Fibroblast of mammary gland (primary cell): ENCODE results near the gene GMDS.

ENCODE experiments used
- DNase-seq: peaks from one replicate; pipeline ENCODE4 v3.0.0-alpha.2; 2010; ENCODE audit warnings: low read depth
- H3K4me3 ChIP-seq: 2 replicates; pipeline ENCODE4 v1.5.1; 2011; ENCODE audit warnings: low read depth, mild to moderate bottlenecking, low read length, moderate library complexity; ENCODE audit not compliant: control insufficient read depth
- TF ChIP-seq, protein P1 (sequence below): conservative IDR thresholded peaks from 2 replicates; pipeline ENCODE4 v1.5.1; 2011; ENCODE audit warnings: low read depth, low read length, inconsistent platforms; ENCODE audit not compliant: control insufficient read depth, insufficient read depth

Gene GMDS

DNA sequence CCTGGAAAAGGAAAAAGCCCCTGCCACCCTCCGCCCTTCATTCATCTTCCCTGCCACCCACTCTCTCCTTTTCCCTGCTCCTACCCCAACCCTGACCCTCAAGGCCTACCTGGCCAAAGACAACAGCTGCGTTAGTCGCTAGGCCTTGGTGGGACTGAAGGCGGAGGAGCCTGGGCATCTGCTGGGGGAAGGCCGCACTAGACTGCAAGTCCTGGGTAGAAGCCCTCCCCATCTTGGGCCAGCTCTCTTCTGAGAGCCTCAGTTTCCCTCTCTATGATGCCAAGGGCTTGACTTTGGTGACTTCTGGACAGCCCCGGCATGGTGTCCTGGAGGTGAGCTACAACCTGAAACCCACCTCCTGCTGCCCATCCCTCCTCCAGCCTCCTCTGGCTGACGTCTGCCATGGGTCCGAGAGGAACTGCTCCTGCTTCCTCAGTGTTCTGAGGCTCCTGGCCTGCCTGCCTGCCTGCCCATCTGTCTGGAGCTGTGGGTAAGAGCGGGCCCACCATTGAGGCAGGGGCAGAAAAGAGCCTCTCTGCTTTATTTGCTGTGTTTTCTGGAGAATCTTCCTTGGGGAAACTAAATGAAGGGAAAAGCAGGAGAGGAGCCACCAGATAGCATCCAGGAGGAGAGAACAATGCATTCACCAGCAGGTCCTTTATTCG lies 643.2 kb downstream of the GMDS start:
- TF ChIP-seq, protein P1, sequence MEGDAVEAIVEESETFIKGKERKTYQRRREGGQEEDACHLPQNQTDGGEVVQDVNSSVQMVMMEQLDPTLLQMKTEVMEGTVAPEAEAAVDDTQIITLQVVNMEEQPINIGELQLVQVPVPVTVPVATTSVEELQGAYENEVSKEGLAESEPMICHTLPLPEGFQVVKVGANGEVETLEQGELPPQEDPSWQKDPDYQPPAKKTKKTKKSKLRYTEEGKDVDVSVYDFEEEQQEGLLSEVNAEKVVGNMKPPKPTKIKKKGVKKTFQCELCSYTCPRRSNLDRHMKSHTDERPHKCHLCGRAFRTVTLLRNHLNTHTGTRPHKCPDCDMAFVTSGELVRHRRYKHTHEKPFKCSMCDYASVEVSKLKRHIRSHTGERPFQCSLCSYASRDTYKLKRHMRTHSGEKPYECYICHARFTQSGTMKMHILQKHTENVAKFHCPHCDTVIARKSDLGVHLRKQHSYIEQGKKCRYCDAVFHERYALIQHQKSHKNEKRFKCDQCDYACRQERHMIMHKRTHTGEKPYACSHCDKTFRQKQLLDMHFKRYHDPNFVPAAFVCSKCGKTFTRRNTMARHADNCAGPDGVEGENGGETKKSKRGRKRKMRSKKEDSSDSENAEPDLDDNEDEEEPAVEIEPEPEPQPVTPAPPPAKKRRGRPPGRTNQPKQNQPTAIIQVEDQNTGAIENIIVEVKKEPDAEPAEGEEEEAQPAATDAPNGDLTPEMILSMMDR: no peak
- no peak for DNase-seq
- no peak overlapping the region for H3K4me3 ChIP-seq

DNA sequence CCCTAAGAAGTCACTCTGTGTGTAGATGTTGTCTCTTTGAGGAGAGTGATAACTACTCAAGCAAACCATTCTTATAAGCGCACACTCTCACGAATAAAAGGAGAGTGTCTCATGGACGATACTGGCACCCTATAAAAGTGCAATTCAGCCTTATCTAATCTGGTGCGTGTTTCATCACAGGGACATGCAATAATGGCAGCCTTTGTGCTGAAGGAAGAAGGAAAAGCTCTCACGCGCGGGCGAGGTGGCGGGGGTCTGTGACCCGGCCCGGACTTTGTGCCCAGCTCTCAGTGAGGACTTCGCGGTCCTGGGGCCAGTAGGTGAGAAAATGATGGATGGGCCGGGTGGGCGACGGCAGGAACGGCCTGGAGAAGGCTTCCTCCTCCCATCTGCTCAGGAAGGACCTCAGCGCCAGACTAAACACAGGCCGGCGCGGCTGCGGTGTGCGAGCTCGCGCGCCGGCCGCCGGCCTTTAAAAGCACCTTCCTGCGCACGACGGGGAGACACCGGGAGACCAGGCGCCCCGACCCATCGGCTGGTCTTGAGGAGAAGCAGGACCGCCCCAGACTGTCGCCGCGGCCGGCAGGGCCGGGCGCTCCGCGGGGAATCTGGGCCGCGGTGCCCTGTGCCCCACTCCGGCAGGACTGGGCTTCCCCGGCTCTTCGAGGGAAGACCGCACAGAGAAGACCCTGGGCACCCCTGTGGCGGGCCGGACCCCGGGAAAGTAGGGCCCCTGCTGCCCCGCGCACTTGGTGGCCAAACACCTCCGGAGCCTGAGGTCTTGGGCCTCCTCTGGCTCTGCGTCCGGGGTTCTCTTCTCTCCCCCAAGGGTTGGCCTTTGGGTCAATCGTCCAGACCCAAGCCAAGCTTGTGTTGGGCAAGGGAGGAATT lies 644.0 kb downstream of the GMDS start:
- TF ChIP-seq, protein P1: no peak
- no peak for DNase-seq
- no peak overlapping the region for H3K4me3 ChIP-seq

DNA sequence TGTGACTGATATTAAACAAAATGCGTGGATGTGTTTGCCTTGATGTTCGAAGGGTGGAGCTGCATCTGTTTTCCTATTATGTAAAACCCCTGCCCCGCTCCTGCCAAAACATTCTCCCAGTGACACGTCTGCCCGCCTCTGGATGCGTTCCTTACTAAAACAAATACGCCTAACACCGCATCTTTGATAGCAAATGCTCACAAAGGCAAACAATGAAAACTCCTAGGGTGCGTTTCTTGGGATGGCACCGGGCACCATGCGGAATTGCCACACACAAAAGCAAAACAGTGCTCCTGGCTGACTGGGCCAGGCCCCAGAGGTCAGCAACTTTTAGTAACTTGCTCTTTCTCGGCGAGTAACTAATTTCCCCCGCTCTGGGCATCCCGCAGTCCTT lies 644.6 kb downstream of the GMDS start:
- H3K4me3 ChIP-seq: no peak overlapping the region
- no peak for DNase-seq
- TF ChIP-seq, protein P1: no peak

DNA sequence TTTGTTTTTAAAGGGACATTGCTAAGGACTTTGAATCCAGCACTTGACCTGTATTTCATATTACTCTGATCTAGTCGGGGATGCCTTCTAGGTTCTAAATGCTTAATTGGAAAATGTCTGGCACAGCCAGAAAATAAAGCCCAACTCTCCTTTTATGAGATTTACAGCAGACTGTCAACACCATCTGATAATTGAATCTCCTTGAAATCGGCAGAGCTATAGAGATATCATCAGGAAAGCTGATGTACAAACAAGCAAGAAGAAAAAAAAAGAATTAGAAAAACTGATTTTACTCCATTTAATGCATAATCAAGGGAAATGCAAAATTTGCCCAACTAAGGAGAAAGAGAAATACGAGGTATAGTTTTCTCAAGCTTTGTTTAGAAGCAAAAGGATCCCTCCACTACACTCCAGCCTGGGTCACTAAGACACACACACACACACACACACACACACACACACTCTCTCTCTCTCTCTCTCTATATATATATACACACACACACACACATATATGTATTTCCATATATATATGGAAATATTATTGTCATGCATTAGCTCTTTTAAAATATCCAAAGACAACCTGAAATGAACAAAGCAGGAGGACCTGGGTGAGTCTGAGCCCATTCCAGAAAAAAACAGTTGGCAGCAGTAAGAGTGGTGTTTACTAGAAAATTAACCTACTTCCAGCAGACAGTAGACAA lies 645.2 kb downstream of the GMDS start:
- TF ChIP-seq, protein P1: no peak
- no peak overlapping the region for H3K4me3 ChIP-seq
- DNase-seq: no peak

DNA sequence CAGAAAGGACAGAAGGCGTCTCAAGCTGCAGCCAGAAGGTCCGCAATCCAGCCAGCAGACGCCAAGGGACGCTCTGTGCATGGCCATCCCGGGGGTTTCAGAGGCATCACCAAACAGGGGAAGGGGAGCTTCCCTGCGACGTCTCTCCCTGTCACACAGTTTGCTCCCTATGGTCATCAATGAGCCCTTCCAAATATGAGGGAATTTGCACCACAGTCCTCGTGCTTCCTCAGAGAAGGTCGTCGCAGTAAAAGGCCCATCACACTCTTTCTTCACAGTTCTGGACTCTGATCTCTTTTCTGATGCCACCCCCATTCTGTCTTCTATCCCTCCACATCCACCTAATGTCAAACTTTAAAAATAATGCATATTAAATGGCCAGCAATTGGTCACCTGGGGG lies 645.9 kb downstream of the GMDS start:
- TF ChIP-seq, protein P1: no peak
- no peak for DNase-seq
- H3K4me3 ChIP-seq: no peak overlapping the region

DNA sequence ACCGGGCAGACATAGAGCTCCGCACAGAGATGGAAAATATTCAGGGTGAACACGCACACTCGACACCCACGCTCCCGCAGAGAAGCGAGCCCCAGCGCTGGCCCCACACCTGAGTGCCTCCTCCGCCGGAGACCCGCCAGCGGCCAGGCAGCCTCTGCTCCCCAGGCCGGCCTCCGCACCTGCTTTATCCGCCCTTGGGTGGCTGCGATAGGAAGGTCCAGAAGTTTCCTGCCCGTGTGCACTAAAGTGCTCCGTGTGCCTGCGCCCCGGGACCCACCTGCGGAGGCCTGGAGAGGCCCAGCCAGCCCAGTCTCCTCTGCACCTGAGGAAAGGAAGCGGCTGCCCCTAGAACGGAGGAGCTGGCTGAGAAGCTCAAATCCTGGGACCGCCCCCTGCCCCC lies 646.5 kb downstream of the GMDS start:
- no peak overlapping the region for H3K4me3 ChIP-seq
- TF ChIP-seq, protein P1: no peak
- DNase-seq: no peak
